SU-DHL-6 (cell line): ENCODE data around the gene SLC25A18.

Source experiments
- H2AFZ ChIP-seq: fragments of 200-600 bp; sonication (generic); 2 replicates; pipeline ENCODE4 v1.6.1; 2014; ENCODE audit warnings: low read depth, mild to moderate bottlenecking, moderate library complexity, mixed read lengths, antibody characterized with exemption, low read length; ENCODE audit not compliant: severe bottlenecking
- H3F3A ChIP-seq: fragments of 200-600 bp; shearing (Covaris generic); 2 replicates; pipeline ENCODE4 v1.6.0; 2016; ENCODE audit warnings: antibody characterized with exemption, mild to moderate bottlenecking; ENCODE audit not compliant: insufficient read depth
- H3K27ac ChIP-seq: fragments of 200-600 bp; sonication (generic); 2 replicates; pipeline ENCODE4 v1.5.1; 2016; ENCODE audit warnings: low read depth, mild to moderate bottlenecking, low read length, moderate library complexity, mixed read lengths
- H3K27me3 ChIP-seq: fragments of 200-600 bp; sonication (generic), shearing (Covaris generic); 2 replicates; pipeline ENCODE4 v1.6.0; 2014; ENCODE audit warnings: mild to moderate bottlenecking, low read length
- H3K36me3 ChIP-seq: fragments of 200-600 bp; sonication (generic); 2 replicates; pipeline ENCODE4 v1.6.1; 2014; ENCODE audit warnings: mild to moderate bottlenecking, low read length, mixed read lengths
- H3K4me2 ChIP-seq: fragments of 300-600, 200-600 bp; shearing (Covaris generic), sonication (generic); 2 replicates; pipeline ENCODE4 v1.6.0; 2014; ENCODE audit warnings: low read length, low read depth, mild to moderate bottlenecking; ENCODE audit not compliant: poor library complexity, severe bottlenecking
- H3K4me3 ChIP-seq: fragments of 200-600 bp; sonication (generic); 2 replicates; pipeline ENCODE4 v1.5.1; 2014; ENCODE audit warnings: antibody characterized with exemption, low read length, mild to moderate bottlenecking, mixed read lengths; ENCODE audit not compliant: insufficient read depth, poor library complexity, severe bottlenecking
- H3K79me2 ChIP-seq: fragments of 200-600 bp; sonication (generic); 2 replicates; pipeline ENCODE4 v1.6.1; 2014; ENCODE audit warnings: mild to moderate bottlenecking, low read length, moderate library complexity; ENCODE audit not compliant: insufficient read depth
- H3K9ac ChIP-seq: fragments of 200-600 bp; sonication (generic); 2 replicates; pipeline ENCODE4 v1.7.0; 2014; ENCODE audit warnings: mild to moderate bottlenecking, low read length
- H3K9me2 ChIP-seq: fragments of 200-600 bp; sonication (generic); replicated peaks from 2 replicates; pipeline ENCODE4 v1.6.1; 2014; ENCODE audit warnings: low read length; ENCODE audit not compliant: insufficient read depth
- H3K9me3 ChIP-seq: fragments of 200-600 bp; sonication (generic); 2 replicates; pipeline ENCODE4 v1.6.1; 2014; ENCODE audit warnings: low read length, mixed read lengths; ENCODE audit not compliant: insufficient read depth
- H4K20me1 ChIP-seq: fragments of 200-600 bp; sonication (generic); 2 replicates; pipeline ENCODE4 v1.6.1; 2014; ENCODE audit warnings: low read depth, mild to moderate bottlenecking, antibody characterized with exemption, low read length, moderate library complexity, mixed read lengths
- EZH2phosphoT487 ChIP-seq: fragments of 200-600 bp; sonication (generic), shearing (Covaris generic); conservative IDR thresholded peaks from 2 replicates; pipeline ENCODE4 v1.6.1; 2018; ENCODE audit warnings: mild to moderate bottlenecking, antibody characterized with exemption, low read length, moderate library complexity, mixed read lengths
- TF ChIP-seq, protein P1 (sequence below): fragments of 200-600 bp; sonication (generic); IDR thresholded peaks from one replicate; pipeline ENCODE4 v1.5.1; 2017; ENCODE audit warnings: antibody characterized with exemption, mild to moderate bottlenecking, low read length, moderate library complexity; ENCODE audit not compliant: insufficient read depth, poor library complexity, severe bottlenecking

SLC25A18 gene

DNA sequence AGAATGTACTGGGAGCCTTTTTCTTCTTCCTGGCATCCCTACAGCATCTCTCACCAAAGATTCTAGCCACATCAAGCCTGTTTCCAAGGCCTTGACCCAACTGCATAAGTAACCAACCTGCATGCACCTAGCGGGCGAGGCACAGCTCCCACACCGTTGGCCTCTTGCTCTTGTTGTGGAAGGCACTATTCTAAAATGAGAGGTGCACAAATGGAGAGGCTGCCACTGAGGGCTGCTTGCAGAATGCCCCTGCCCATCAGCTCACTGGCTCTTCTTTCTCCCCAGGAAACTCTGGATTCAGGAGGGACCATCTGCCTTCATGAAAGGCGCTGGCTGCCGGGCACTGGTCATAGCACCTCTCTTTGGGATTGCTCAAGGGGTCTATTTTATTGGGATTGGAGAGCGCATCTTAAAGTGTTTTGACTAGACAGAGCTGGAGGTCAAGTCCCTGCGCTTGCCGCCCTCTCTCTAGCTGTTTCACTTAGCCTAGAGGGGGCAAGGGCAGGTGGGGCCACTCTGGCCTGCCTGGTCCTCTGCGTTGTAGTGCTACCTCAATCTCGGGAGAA, 26.6 kb downstream of the SLC25A18 start:
- TF ChIP-seq EZH2phosphoT487, result no peak
- TF ChIP-seq, protein P1, sequence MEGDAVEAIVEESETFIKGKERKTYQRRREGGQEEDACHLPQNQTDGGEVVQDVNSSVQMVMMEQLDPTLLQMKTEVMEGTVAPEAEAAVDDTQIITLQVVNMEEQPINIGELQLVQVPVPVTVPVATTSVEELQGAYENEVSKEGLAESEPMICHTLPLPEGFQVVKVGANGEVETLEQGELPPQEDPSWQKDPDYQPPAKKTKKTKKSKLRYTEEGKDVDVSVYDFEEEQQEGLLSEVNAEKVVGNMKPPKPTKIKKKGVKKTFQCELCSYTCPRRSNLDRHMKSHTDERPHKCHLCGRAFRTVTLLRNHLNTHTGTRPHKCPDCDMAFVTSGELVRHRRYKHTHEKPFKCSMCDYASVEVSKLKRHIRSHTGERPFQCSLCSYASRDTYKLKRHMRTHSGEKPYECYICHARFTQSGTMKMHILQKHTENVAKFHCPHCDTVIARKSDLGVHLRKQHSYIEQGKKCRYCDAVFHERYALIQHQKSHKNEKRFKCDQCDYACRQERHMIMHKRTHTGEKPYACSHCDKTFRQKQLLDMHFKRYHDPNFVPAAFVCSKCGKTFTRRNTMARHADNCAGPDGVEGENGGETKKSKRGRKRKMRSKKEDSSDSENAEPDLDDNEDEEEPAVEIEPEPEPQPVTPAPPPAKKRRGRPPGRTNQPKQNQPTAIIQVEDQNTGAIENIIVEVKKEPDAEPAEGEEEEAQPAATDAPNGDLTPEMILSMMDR, result no peak
- H3K4me3 ChIP-seq, result no peak overlapping the region
- no peak overlapping the region for H2AFZ ChIP-seq
- H3K9ac ChIP-seq, result no peak overlapping the region
- no peak overlapping the region for H3K4me2 ChIP-seq
- H3K27ac ChIP-seq, result no peak overlapping the region
- H3F3A ChIP-seq, result no peaks in the 10 kb centered on the region; the same call in 1 of the 2 replicates
- no peaks in the 10 kb centered on the region for H4K20me1 ChIP-seq
- H3K36me3 ChIP-seq, result no peaks in the 10 kb centered on the region; the same call in 1 of the 2 replicates
- H3K79me2 ChIP-seq, result no peaks in the 10 kb centered on the region
- H3K27me3 ChIP-seq, result no peaks in the 10 kb centered on the region
- H3K9me2 ChIP-seq, result no peaks in the 10 kb centered on the region
- H3K9me3 ChIP-seq, result no peaks in the 10 kb centered on the region

DNA sequence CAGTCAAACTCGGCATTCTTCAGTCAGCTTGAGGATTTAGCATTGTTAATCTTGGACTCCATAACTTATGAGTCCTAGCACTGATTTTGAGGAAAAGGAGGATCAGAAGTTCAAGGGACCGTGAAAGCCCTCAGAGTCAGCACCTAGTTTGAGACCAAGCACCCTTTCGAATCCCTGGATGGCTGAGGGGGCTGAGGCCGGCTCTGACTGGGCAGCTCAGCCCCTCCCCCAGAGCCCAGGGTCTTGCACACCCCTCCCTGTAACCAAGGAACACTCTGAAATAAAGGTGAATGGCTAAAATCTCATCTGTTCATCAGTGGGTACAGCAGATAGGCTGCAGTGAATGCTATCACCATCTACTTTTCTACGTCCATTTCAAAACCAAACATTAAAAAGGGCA, 27.3 kb downstream of the SLC25A18 start:
- H3K9me2 ChIP-seq, result no peaks in the 10 kb centered on the region
- no peak overlapping the region for H3K27ac ChIP-seq
- no peak overlapping the region for H3K9ac ChIP-seq
- no peaks in the 10 kb centered on the region; the same call in 1 of the 2 replicates for H3K36me3 ChIP-seq
- H3F3A ChIP-seq, result no peaks in the 10 kb centered on the region; the same call in 1 of the 2 replicates
- H2AFZ ChIP-seq, result no peak overlapping the region
- H3K79me2 ChIP-seq, result no peaks in the 10 kb centered on the region
- no peak overlapping the region for H3K4me3 ChIP-seq
- H3K9me3 ChIP-seq, result no peaks in the 10 kb centered on the region
- H4K20me1 ChIP-seq, result no peaks in the 10 kb centered on the region
- TF ChIP-seq EZH2phosphoT487, result no peak
- TF ChIP-seq, protein P1, result no peak
- no peak overlapping the region for H3K4me2 ChIP-seq
- no peaks in the 10 kb centered on the region for H3K27me3 ChIP-seq

DNA sequence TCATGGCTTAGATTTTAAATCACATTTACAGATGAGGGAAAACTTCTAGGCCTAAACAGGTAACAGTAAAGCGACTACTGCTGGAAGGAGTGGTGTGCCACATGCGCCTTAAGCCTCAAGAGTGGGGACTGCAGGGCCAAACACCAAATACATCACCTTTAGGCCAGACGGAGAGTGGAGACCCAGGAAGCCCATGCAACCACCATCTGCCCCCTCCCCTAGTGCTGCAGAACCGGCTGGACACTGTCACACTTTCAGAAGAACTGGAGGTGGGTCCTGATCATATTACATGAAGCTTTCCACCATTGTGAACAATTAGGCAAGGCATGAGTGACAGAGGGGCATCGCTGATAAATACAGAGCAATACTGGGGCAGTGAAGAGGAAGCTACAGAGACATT, 28.9 kb downstream of the SLC25A18 start:
- Histone ChIP-seq H3K4me3 (no peak overlapping the region), H4K20me1 (no peaks in the 10 kb centered on the region), H3K4me2 (no peak overlapping the region), H3K9me3 (no peaks in the 10 kb centered on the region), H3K9ac (no peak overlapping the region), H3K9me2 (no peaks in the 10 kb centered on the region), H3K36me3 (peaks cover 2% of the 10 kb centered on the region; the same call in 1 of the 2 replicates), H3F3A (no peaks in the 10 kb centered on the region; the same call in 1 of the 2 replicates), H3K79me2 (no peaks in the 10 kb centered on the region), H2AFZ (no peak overlapping the region), H3K27me3 (no peaks in the 10 kb centered on the region), H3K27ac (no peak overlapping the region)
- no peak for TF ChIP-seq EZH2phosphoT487
- TF ChIP-seq, protein P1, result no peak
